Measurements from ENCODE around the gene CENPC. TPM values are rescaled to one million over a fixed set of nuclear protein-coding genes. Genes with fewer than 3 reads are reported as not detected.
A peak's percentile ranks its signal among the peaks of the same experiment; 100 is the strongest.
"Not testable (repeated sequence)": the region's sequence is repeated elsewhere in the genome, so short reads cannot be mapped to it uniquely, and the experiment has no call there.

Gene CENPC
- total RNA-seq, 1 experiment from 2014 or later = 4.4 TPM

- in situ Hi-C loops (cut with HindIII; ENCODE audit: low pct_unique_long_range_greater_than_20kb, low sequenced_read_pairs); DNase-seq (ENCODE audit: low read depth): not testable (repeated sequence)
Measured at GRCh38 chr4:67445881-67446280, 99.4 kb downstream of the CENPC start.

DNA sequence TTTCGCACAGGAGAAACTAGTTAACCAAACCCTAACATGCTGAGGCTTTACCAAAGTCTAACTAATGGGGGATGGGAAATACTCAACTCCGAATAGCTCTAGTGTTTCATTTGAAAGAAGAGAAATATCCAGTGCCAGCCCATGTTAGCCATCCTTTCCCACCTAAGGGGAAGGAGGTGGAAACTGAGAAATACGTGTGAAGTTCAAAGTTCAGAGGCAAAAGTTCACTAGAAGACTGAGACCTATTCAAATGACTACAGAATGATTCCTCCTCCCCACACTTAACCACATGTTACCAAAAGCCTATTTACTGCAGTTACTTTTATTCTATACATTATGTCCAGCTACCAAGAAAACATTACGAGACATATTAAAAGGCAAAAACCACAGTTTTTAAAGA lies 106.3 kb downstream of the CENPC start:
- in situ Hi-C loops (cut with HindIII; ENCODE audit: low pct_unique_long_range_greater_than_20kb, low sequenced_read_pairs) = no loop called here

GRCh38 chr4:67437974-67438713 lies 107.2 kb downstream of the CENPC start:
- DNase-seq (ENCODE audit: low read depth) = peak; percentile 3
- in situ Hi-C loops (cut with HindIII; ENCODE audit: low pct_unique_long_range_greater_than_20kb, low sequenced_read_pairs) = no loop called here

More for the DNA sequence above, 106.3 kb downstream of the CENPC start:
- DNase-seq (ENCODE audit: low read depth) = no peak

DNA sequence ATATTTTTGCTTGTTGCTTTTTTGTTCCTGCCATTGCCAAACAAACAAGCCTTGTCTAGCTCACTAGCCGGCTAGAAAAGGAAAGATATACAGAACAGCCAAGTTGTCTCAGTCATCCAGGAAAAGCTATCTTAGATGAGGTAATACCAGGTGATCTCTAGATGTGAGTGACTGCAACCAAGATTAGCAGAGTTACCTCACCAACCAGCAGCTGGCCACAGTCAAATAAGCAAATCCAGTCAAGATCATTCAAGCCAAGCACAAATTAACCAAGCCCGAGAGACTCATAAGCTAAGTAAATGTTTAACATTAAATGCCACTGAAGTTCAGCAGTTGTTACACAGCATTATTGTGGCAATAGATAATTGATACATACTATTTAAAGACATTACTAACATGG lies 108.6 kb downstream of the CENPC start:
- in situ Hi-C loops (cut with HindIII; ENCODE audit: low pct_unique_long_range_greater_than_20kb, low sequenced_read_pairs) = no loop called here
- peak; percentile 78 for DNase-seq (ENCODE audit: low read depth)

DNA sequence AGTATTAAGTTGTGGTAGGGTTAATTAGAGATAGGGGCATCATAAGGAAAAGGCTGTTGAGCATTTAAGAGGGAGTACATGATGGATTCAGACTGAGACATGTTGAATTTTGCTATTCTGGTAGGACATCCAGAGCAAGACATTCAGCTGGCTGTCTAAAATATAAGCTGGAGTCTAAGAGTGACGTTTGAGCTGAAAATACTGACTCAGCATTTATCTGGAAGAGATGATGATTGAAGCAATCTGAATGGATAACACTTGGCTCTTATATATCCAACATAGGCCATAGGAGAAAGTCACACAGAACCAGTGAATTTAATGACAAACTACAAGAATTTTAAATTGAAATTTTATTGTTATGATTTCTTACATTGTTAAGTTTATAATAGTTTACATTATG lies 114.3 kb downstream of the CENPC start:
- DNase-seq (ENCODE audit: low read depth) = no peak
- in situ Hi-C loops (cut with HindIII; ENCODE audit: low pct_unique_long_range_greater_than_20kb, low sequenced_read_pairs) = no loop called here

DNA sequence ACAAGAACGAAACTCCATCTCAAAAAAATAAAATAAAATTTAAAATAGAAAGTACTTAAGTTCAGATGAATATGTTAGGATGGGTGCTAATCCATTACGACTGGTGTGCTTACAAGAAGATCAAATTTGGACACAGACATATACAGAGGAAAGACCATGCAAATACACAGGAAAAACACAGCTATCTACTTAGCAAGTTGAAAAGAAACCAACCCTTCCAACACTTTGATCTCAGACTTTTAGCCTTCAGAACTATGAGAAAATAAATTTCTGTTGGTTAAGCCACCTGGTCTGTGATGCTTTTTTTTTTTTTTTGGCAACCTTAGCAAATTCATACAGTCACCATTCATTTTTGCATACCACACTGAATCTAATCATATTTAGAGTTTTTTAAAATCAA lies 116.5 kb downstream of the CENPC start:
- in situ Hi-C loops (cut with HindIII; ENCODE audit: low pct_unique_long_range_greater_than_20kb, low sequenced_read_pairs) = no loop called here

More for the DNA sequence above, 116.5 kb downstream of the CENPC start:
- DNase-seq (ENCODE audit: low read depth) = no peak

Other genes starting within 250 kb of the CENPC start
- not detected in 2 replicates for gene STAP1, start 13.2 kb upstream of the CENPC start, total RNA-seq (2014; rRNA removed; shearing (Covaris generic); ENCODE audit: low replicate concordance)
- gene UBA6, start 155.7 kb upstream of the CENPC start, total RNA-seq (2014; rRNA removed; shearing (Covaris generic); ENCODE audit: low replicate concordance) = 71.4 and 123 TPM in 2 replicates
- not detected in 2 replicates for gene GNRHR, start 208.9 kb upstream of the CENPC start, total RNA-seq (2014; rRNA removed; shearing (Covaris generic); ENCODE audit: low replicate concordance)

Data from Caki2 (cell line).